Hematopoietic multipotent progenitor cell treated with erythropoietin and hydrocortisone succinate and interleukin-3 and kit ligand, for 4 days (in vitro differentiated cells): ENCODE measurements around the gene ADGRF5.

ENCODE experiments used
- DNase-seq: peaks from one replicate; pipeline ENCODE4 v3.0.0-alpha.2; 2015

Gene ADGRF5

GRCh38 chr6:46921731-46922130, at the start of gene ADGRF5:
TSS of gene ADGRF5 (minus strand) at chr6:46921938. CDS start at chr6:46906762, 15,176 bp downstream.
- DNase-seq, result no peak

GRCh38 chr6:46969206-46969605, 47.5 kb upstream of the ADGRF5 start:
- DNase-seq, result no peak

GRCh38 chr6:46967826-46968349, 46.1 kb upstream of the ADGRF5 start:
- DNase-seq, result no peak

- no peak for DNase-seq
Measured at GRCh38 chr6:46964716-46965519, 43.2 kb upstream of the ADGRF5 start.

GRCh38 chr6:46963626-46964025, 41.9 kb upstream of the ADGRF5 start:
- DNase-seq, result no peak

- no peak for DNase-seq
Measured at GRCh38 chr6:46963039-46963438, 41.3 kb upstream of the ADGRF5 start.

GRCh38 chr6:46961711-46962110, 40.0 kb upstream of the ADGRF5 start:
- DNase-seq, result no peak

GRCh38 chr6:46961232-46961631, 39.5 kb upstream of the ADGRF5 start:
- peak; percentile 28 for DNase-seq

GRCh38 chr6:46959419-46959818, 37.7 kb upstream of the ADGRF5 start:
- DNase-seq, result no peak

- DNase-seq, result no peak
Measured at GRCh38 chr6:46956409-46956808, 34.7 kb upstream of the ADGRF5 start.

- no peak for DNase-seq
Measured at GRCh38 chr6:46954837-46955451, 33.2 kb upstream of the ADGRF5 start.

GRCh38 chr6:46953921-46954320, 32.2 kb upstream of the ADGRF5 start:
- no peak for DNase-seq

- DNase-seq, result no peak
Measured at GRCh38 chr6:46949632-46950280, 28.0 kb upstream of the ADGRF5 start.

- DNase-seq, result no peak
Measured at GRCh38 chr6:46948699-46949098, 27.0 kb upstream of the ADGRF5 start.

GRCh38 chr6:46947497-46947896, 25.8 kb upstream of the ADGRF5 start:
- DNase-seq, result no peak

- DNase-seq, result no peak
Measured at GRCh38 chr6:46940433-46941226, 18.9 kb upstream of the ADGRF5 start.

- DNase-seq, result no peak
Measured at GRCh38 chr6:46937642-46938041, 15.9 kb upstream of the ADGRF5 start.

- no peak for DNase-seq
Measured at GRCh38 chr6:46935687-46936086, 13.9 kb upstream of the ADGRF5 start.

- no peak for DNase-seq
Measured at GRCh38 chr6:46933751-46934150, 12.0 kb upstream of the ADGRF5 start.

- peak; percentile 9 for DNase-seq
Measured at GRCh38 chr6:46932526-46933319, 11.0 kb upstream of the ADGRF5 start.

- no peak for DNase-seq
Measured at GRCh38 chr6:46931416-46931815, 9.7 kb upstream of the ADGRF5 start.

- no peak for DNase-seq
Measured at GRCh38 chr6:46930331-46930730, 8.6 kb upstream of the ADGRF5 start.
